Lower lobe of right lung (tissue), 2 donors: Measurements from ENCODE around the gene DLK2. TPM values are rescaled to one million over a fixed set of nuclear protein-coding genes. Genes with fewer than 3 reads are reported as not detected.

Experiments
- ATAC-seq, 2 donors: fragments of 200-7000 bp; cut with Tn5 transposase; one replicate each; pipeline ENCODE4 v1.9.1; 2020 to 2022; ENCODE audit warnings: mild to moderate bottlenecking in 2 of 2, moderate library complexity in 2 of 2
- DNase-seq: peaks from one replicate; pipeline ENCODE4 v3.0.0-alpha.2; 2020
- H3K27ac ChIP-seq: fragments of 200-600 bp; one replicate; pipeline ENCODE4 v1.8.0; 2022
- H3K27me3 ChIP-seq: fragments of 200-600 bp; one replicate; pipeline ENCODE4 v1.8.0; 2022; ENCODE audit warnings: low read depth
- H3K36me3 ChIP-seq: fragments of 200-600 bp; one replicate; pipeline ENCODE4 v1.8.0; 2022; ENCODE audit warnings: mild to moderate bottlenecking
- H3K4me1 ChIP-seq: fragments of 200-600 bp; one replicate; pipeline ENCODE4 v1.8.0; 2022
- H3K4me3 ChIP-seq: fragments of 200-600 bp; one replicate; pipeline ENCODE4 v1.8.0; 2022; ENCODE audit warnings: mild to moderate bottlenecking
- H3K9me3 ChIP-seq: fragments of 200-600 bp; one replicate; pipeline ENCODE4 v1.8.0; 2022
- CTCF ChIP-seq: fragments of 200-600 bp; IDR thresholded peaks from one replicate; pipeline ENCODE4 v1.8.0; 2022; ENCODE audit warnings: antibody characterized with exemption, mild to moderate bottlenecking
- intact Hi-C: fragments of 100-400 bp; cut with DNase I; formaldehyde crosslinking; loops from one replicate; pipeline ENCODE4 v1.11.0; 2022
- total RNA-seq: library from RNA; stranded (reverse); fragmentation: NEBNext Ultra II Directional; extraction: Animal tissue kit (Norgen Biotek cat#: 25700); gene quantifications from one replicate; pipeline ENCODE4 v1.2.1, GENCODE V29; 2021
- donor health status: DM: no; HTN: yes; CAD: no; lungs with severe emphysema.

The DLK2 gene
- total RNA-seq, 1 donor from 2014 or later: 0.53 TPM

- Histone ChIP-seq H3K9me3 (no peaks in the 10 kb centered on the region), H3K36me3 (peaks cover 12% of the 10 kb centered on the region), H3K4me3 (no peak overlapping the region), H3K27me3 (no peaks in the 10 kb centered on the region), H3K27ac (no peak overlapping the region), H3K4me1 (peaks cover 24% of the 10 kb centered on the region)
- no peak for TF ChIP-seq CTCF
- DNase-seq: no peak
- ATAC-seq: no peak
- intact Hi-C loops: no loop called here
These were observed 35.2 kb upstream of the DLK2 start for GRCh38 chr6:43490523-43490939.

GRCh38 chr6:43489277-43490072 lies 34.1 kb upstream of the DLK2 start:
- Histone ChIP-seq H3K4me1 (peaks cover 15% of the 10 kb centered on the region), H3K36me3 (peaks cover 12% of the 10 kb centered on the region), H3K4me3 (no peak overlapping the region), H3K9me3 (no peaks in the 10 kb centered on the region), H3K27me3 (no peaks in the 10 kb centered on the region), H3K27ac (no peak overlapping the region)
- no peak for TF ChIP-seq CTCF
- DNase-seq: no peak
- intact Hi-C loops: no loop called here
- no peak for ATAC-seq

GRCh38 chr6:43488667-43489276 lies 33.4 kb upstream of the DLK2 start:
- Histone ChIP-seq H3K27ac (no peak overlapping the region), H3K9me3 (no peaks in the 10 kb centered on the region), H3K36me3 (peaks cover 12% of the 10 kb centered on the region), H3K27me3 (no peaks in the 10 kb centered on the region), H3K4me1 (peaks cover 15% of the 10 kb centered on the region), H3K4me3 (no peak overlapping the region)
- DNase-seq (no peak), ATAC-seq (no peak)
- no peak for TF ChIP-seq CTCF
- intact Hi-C loops: no loop called here

GRCh38 chr6:43481591-43482236 lies 26.4 kb upstream of the DLK2 start:
- ATAC-seq (no peak), DNase-seq (no peak)
- intact Hi-C loops: no loop called here
- H3K27ac ChIP-seq: no peak overlapping the region
- TF ChIP-seq CTCF: no peak
- no peak overlapping the region for H3K4me3 ChIP-seq
- H3K9me3 ChIP-seq: no peaks in the 10 kb centered on the region
- no peaks in the 10 kb centered on the region for H3K27me3 ChIP-seq
- peaks cover 4% of the 10 kb centered on the region for H3K36me3 ChIP-seq
- H3K4me1 ChIP-seq: peaks cover 24% of the 10 kb centered on the region

GRCh38 chr6:43481075-43481474 lies 25.7 kb upstream of the DLK2 start:
- intact Hi-C loops: no loop called here
- no peaks in the 10 kb centered on the region for H3K27me3 ChIP-seq
- DNase-seq: no peak
- no peak for ATAC-seq
- peaks cover 4% of the 10 kb centered on the region for H3K36me3 ChIP-seq
- H3K4me1 ChIP-seq: peaks cover 24% of the 10 kb centered on the region
- no peak for TF ChIP-seq CTCF
- no peak overlapping the region for H3K4me3 ChIP-seq
- H3K9me3 ChIP-seq: no peaks in the 10 kb centered on the region
- no peak overlapping the region for H3K27ac ChIP-seq
